Measurements from ENCODE around the gene DMD. TPM values are rescaled to one million over a fixed set of nuclear protein-coding genes. Genes with fewer than 3 reads are reported as not detected.

Gene DMD
- total RNA-seq, 3 donors from 2014 or later: 11.2 to 140 (median 12.6) TPM

DNA sequence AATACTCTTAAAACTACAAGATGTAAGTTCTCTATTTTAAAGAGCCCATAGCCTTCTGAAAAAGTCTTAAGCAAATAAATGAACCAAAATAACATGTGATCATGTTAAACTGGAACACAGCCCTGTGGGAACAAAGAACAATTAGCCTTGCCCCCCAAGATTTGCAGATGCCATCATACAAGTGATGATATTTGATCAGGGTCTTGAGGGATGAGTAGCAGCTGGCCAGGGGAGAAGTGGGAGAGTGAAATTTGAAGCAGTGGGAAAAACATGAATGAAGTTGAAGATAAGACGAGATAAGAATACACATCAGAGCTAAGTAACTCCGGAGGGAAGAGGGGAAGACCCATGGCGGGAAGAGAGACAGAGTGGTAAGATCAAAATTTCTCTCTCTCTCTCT is 1689.4 kb downstream of the DMD start:
- intact Hi-C loops (cut with DNase I, micrococcal nuclease): no loop called here
- TF ChIP-seq, protein P1, sequence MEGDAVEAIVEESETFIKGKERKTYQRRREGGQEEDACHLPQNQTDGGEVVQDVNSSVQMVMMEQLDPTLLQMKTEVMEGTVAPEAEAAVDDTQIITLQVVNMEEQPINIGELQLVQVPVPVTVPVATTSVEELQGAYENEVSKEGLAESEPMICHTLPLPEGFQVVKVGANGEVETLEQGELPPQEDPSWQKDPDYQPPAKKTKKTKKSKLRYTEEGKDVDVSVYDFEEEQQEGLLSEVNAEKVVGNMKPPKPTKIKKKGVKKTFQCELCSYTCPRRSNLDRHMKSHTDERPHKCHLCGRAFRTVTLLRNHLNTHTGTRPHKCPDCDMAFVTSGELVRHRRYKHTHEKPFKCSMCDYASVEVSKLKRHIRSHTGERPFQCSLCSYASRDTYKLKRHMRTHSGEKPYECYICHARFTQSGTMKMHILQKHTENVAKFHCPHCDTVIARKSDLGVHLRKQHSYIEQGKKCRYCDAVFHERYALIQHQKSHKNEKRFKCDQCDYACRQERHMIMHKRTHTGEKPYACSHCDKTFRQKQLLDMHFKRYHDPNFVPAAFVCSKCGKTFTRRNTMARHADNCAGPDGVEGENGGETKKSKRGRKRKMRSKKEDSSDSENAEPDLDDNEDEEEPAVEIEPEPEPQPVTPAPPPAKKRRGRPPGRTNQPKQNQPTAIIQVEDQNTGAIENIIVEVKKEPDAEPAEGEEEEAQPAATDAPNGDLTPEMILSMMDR (IDR thresholded peaks at IDR 0.05): no peak
- no peak for DNase-seq
- H3K36me3 ChIP-seq (ENCODE audit: low read depth): no peaks in the 10 kb centered on the region
- H3K9me3 ChIP-seq: no peaks in the 10 kb centered on the region
- no peak for ATAC-seq
- peaks cover 6% of the 10 kb centered on the region for H3K4me1 ChIP-seq (ENCODE audit: low read depth)
- no peak overlapping the region for H3K4me3 ChIP-seq

DNA sequence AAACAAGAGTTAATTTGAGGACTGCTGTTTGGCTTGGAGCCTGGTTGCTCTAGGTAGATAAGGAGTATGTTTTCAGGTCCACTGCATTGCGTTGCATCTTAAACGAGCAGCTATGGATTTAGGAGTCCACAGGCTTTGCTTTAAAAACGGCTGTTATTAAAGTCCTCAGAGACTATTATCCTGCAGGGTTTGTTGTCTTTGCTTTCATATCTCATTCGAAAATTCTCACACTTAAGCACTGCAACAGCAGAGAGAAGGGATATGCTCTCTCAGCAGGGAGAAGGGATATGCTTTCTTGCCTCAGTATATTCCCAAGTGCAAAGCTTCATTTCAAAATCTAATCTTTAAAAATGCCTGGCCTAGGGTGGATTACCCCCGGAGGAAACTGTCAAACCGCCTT is 1694.8 kb downstream of the DMD start:
- H3K4me3 ChIP-seq: no peak overlapping the region
- no peaks in the 10 kb centered on the region for H3K36me3 ChIP-seq (ENCODE audit: low read depth)
- ATAC-seq: no peak
- no peak for DNase-seq
- TF ChIP-seq, protein P1 (IDR thresholded peaks at IDR 0.05): no peak
- no peaks in the 10 kb centered on the region for H3K4me1 ChIP-seq (ENCODE audit: low read depth)
- no peaks in the 10 kb centered on the region for H3K9me3 ChIP-seq
- intact Hi-C loops (cut with DNase I, micrococcal nuclease): no loop called here

DNA sequence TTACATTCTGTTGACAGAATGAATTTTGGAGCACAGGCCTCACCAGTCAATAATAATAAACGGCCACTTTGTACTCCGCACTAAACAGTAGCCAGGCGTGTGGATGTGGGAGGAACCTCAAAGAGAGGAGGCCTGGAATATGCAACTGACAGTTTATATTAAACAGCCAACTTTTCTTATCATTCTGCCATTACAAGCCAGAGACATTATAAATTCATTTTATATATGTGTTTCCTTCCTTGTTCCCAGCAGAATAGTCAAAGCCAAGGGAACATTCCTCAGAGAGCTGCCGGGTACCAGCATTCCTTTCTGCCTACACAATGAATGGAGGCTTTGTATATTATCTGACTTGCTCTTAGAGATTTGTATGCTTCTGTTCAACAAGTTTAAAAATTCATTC is 1703.0 kb downstream of the DMD start:
- DNase-seq: peak in 1 of 3 donors; percentile 16
- Histone ChIP-seq H3K4me3 (no peak overlapping the region), H3K4me1 (ENCODE audit: low read depth) (no peaks in the 10 kb centered on the region), H3K36me3 (ENCODE audit: low read depth) (no peaks in the 10 kb centered on the region), H3K9me3 (no peaks in the 10 kb centered on the region)
- intact Hi-C loops (cut with DNase I, micrococcal nuclease): no loop called here
- TF ChIP-seq, protein P1 (IDR thresholded peaks at IDR 0.05): no peak
- ATAC-seq: peak; percentile 85

DNA sequence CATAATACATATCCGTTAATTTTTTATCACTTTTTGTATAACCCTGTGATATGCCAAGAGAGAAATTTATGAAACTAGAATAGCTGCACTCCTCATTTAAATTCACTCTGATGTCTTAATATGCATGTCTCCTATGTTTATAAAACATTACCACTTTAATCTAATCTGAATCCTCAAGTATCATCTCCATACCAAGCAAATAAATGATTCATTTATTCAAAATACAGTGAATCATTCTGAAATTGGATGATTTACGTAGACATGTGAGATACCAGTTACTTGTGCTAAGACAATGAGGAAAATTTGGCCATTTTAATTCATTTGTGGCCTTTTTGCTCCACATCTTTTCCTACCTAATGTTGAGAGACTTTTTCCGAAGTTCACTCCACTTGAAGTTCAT is 1704.4 kb downstream of the DMD start:
- Histone ChIP-seq H3K4me3 (no peak overlapping the region), H3K4me1 (ENCODE audit: low read depth) (no peaks in the 10 kb centered on the region), H3K9me3 (no peaks in the 10 kb centered on the region), H3K36me3 (ENCODE audit: low read depth) (no peaks in the 10 kb centered on the region)
- intact Hi-C loops (cut with DNase I, micrococcal nuclease): no loop called here
- TF ChIP-seq, protein P1 (IDR thresholded peaks at IDR 0.05): no peak
- DNase-seq (no peak), ATAC-seq (no peak)

DNA sequence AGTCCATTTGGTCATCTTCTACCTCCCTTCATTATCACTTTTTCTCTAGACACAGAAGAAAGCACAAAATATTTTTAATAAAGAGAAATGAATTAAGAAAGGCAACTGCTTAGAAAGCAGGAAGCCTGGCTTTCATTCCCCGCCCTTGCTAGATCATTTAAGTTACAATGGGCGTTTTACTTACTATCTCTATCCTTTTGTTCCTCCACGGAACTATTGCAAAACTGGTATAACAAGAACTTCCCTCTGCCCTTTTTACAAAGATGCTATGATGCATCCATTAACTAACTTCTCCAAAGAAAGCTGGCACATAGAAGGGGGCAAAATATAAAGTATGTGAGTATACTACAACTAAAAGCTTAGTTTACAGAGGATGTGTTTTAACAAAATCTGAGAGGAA is 1705.0 kb downstream of the DMD start:
- intact Hi-C loops (cut with DNase I, micrococcal nuclease): no loop called here
- H3K9me3 ChIP-seq: no peaks in the 10 kb centered on the region
- TF ChIP-seq, protein P1 (IDR thresholded peaks at IDR 0.05): no peak
- DNase-seq: peak in 1 of 3 donors; percentile 21
- H3K4me3 ChIP-seq: no peak overlapping the region
- no peaks in the 10 kb centered on the region for H3K4me1 ChIP-seq (ENCODE audit: low read depth)
- H3K36me3 ChIP-seq (ENCODE audit: low read depth): no peaks in the 10 kb centered on the region
- ATAC-seq: peak; percentile 44

DNA sequence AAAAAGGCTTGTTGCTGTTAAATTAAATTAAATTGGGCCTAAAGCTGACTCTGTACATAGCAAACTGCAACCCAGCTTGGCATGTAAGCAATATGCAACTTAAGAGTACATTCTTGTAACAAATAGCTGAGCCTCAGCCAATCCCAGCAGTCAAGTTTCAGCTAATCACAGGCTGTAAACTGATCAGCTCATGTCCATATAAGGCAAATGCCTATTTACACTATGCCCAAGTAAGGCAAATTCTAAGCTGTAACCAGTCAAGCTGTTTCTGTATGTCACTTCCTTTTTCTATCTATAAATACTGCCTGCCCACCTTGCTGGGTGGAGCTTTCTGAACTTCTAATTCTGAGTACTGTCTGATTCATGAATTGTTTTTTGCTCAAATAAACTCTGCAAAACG is 1710.4 kb downstream of the DMD start:
- ATAC-seq: peak; percentile 23
- Histone ChIP-seq H3K4me1 (ENCODE audit: low read depth) (no peaks in the 10 kb centered on the region), H3K4me3 (no peak overlapping the region), H3K9me3 (no peaks in the 10 kb centered on the region), H3K36me3 (ENCODE audit: low read depth) (no peaks in the 10 kb centered on the region)
- no peak for DNase-seq
- intact Hi-C loops (cut with DNase I, micrococcal nuclease): no loop called here
- TF ChIP-seq, protein P1 (IDR thresholded peaks at IDR 0.05): no peak
